ENCODE results near the gene DNM3.

Gene DNM3

DNA sequence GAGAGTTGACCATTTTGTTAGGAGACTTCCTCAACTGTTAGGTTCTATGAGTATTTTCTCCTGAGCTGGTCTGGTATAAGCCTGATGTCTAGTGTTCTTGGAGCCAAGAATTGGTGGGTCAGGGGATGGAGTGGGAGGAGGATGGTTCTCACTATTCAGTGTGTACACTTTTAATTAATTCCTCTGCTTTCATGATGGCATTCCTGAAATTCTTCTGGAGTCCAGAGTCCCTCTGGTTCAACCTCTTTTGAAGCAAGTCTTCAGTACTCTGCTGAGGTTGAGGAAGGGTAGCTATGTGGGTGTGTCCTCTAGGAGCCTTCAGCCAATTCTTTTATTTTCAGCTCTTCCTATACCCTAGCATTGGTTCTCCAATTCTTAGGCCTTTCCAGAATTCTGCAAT is 149.1 kb downstream of the DNM3 start:
- H3K27ac ChIP-seq = no peak overlapping the region
- TF ChIP-seq, protein P1, sequence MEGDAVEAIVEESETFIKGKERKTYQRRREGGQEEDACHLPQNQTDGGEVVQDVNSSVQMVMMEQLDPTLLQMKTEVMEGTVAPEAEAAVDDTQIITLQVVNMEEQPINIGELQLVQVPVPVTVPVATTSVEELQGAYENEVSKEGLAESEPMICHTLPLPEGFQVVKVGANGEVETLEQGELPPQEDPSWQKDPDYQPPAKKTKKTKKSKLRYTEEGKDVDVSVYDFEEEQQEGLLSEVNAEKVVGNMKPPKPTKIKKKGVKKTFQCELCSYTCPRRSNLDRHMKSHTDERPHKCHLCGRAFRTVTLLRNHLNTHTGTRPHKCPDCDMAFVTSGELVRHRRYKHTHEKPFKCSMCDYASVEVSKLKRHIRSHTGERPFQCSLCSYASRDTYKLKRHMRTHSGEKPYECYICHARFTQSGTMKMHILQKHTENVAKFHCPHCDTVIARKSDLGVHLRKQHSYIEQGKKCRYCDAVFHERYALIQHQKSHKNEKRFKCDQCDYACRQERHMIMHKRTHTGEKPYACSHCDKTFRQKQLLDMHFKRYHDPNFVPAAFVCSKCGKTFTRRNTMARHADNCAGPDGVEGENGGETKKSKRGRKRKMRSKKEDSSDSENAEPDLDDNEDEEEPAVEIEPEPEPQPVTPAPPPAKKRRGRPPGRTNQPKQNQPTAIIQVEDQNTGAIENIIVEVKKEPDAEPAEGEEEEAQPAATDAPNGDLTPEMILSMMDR (IDR thresholded peaks at IDR 0.05) = no peak
- H3K4me3 ChIP-seq = no peak overlapping the region
- no peak for DNase-seq (ENCODE audit: low spot score)

GRCh38 chr1:171994293-171994692 is 153.0 kb downstream of the DNM3 start:
- Histone ChIP-seq H3K27ac (no peak overlapping the region), H3K4me3 (no peak overlapping the region)
- TF ChIP-seq, protein P1 (IDR thresholded peaks at IDR 0.05) = no peak
- no peak for DNase-seq (ENCODE audit: low spot score)

GRCh38 chr1:171995573-171995972 is 154.3 kb downstream of the DNM3 start:
- H3K4me3 ChIP-seq = no peak overlapping the region
- H3K27ac ChIP-seq = no peak overlapping the region
- no peak for DNase-seq (ENCODE audit: low spot score)
- TF ChIP-seq, protein P1 (IDR thresholded peaks at IDR 0.05) = no peak

DNA sequence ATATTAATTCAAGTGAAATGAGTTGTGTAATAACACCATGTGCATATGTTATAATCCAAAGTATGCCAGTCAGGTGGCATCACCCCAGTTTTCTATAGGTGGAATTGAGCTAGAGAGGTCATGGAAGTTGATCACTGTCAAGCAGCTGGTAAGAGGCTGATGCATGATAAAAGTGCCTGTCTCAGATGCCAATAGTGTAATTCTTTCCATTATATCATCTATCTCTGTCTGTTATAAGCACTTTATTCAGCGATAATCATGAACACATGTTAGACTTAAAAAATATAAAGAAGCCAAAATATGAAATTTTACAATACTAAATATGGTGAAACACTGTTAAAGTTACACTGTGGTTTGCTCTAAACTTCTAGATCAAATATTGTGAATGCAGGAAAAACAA is 156.6 kb downstream of the DNM3 start:
- TF ChIP-seq, protein P1 (IDR thresholded peaks at IDR 0.05) = no peak
- Histone ChIP-seq H3K27ac (no peak overlapping the region), H3K4me3 (no peak overlapping the region)
- DNase-seq (ENCODE audit: low spot score) = no peak

DNA sequence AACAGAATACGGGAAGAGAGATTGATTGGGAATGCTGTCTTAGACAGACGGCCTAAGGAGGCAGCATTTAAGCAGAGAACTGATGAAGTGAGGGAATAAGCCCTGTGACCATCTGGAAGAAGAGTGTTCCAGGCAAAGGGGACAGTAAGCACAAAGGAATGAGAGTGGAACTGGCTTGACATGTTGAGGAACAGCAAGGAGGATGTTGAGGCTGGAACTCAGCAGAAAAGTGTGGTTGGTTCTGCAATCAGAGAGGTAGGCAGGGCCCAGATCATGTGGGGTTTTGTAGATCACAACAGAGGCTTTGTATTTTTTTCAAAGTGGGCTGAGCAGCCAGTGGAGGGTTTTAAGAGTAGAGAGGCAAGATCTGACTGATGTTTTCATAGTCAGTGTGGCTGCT is 157.4 kb downstream of the DNM3 start:
- TF ChIP-seq, protein P1 (IDR thresholded peaks at IDR 0.05) = no peak

DNA sequence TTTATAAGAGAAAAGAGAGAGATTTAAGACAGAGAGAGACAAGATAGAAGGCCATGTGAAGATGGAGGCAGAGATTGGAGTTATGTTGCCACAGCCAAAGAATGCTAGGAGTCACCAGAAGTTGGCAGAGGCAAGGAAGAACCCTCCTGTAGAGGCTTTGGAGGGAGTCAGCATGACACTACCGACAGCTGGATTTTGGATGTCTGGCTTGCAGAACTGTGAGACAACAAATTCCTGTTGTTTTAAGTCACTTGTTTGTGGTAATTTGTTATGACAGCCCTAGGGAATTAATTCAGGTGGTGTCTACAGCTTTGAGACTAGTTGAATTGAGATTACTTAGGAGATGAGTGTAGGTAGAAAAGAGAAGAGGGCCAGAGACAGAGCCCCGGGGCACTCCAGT is 158.5 kb downstream of the DNM3 start:
- H3K4me3 ChIP-seq = no peak overlapping the region
- DNase-seq (ENCODE audit: low spot score) = no peak
- no peak overlapping the region for H3K27ac ChIP-seq
- TF ChIP-seq, protein P1 (IDR thresholded peaks at IDR 0.05) = no peak

More for the DNA sequence above, 157.4 kb downstream of the DNM3 start:
- Histone ChIP-seq H3K4me3 (no peak overlapping the region), H3K27ac (no peak overlapping the region)
- no peak for DNase-seq (ENCODE audit: low spot score)

DNA sequence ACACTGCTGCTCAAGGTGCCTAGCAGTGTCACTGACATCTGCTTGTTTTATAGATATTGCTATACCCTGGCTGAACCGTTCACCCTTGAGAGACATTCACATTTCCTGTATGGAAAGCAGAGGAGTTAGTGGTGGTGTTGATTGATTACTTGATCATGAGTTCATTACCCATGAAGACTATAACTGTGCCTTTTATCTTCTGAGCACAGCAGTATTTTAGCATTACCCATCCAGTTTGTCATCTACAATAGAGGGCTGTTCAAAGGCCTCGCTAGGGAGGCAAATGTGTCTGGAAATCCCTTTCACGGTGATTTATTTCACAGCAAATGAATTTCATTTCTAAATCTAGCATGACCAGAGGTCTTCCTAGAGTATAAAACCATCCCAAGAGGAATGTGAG is 160.0 kb downstream of the DNM3 start:
- Histone ChIP-seq H3K4me3 (no peak overlapping the region), H3K27ac (no peak overlapping the region)
- TF ChIP-seq, protein P1 (IDR thresholded peaks at IDR 0.05) = no peak
- no peak for DNase-seq (ENCODE audit: low spot score)

Data from coronary artery (tissue), 2 donors.